K562 (cell line): ENCODE results near the gene LSS. TPM values are rescaled to one million over a fixed set of nuclear protein-coding genes. Genes with fewer than 3 reads are reported as not detected.
A peak's percentile ranks its signal among the peaks of the same experiment; 100 is the strongest.

Source experiments
- BDP1 ChIP-seq: IDR thresholded peaks from 3 replicates; pipeline ENCODE4 v1.6.1; 2011; ENCODE audit not compliant: insufficient read length, insufficient read depth
- CHAMP1 ChIP-seq: fragments of 450-650 bp; IDR thresholded peaks from 2 replicates; pipeline ENCODE4 v1.6.1; 2016; ENCODE audit warnings: mild to moderate bottlenecking
- CHD1 ChIP-seq: fragments of 200-600 bp; sonication (generic); IDR thresholded peaks from one replicate; pipeline ENCODE4 v1.6.1; 2012; ENCODE audit warnings: mild to moderate bottlenecking, moderate library complexity, low read length, inconsistent platforms
- ILK ChIP-seq: fragments of 450-650 bp; IDR thresholded peaks from 2 replicates; pipeline ENCODE4 v1.6.1; 2016; ENCODE audit warnings: missing genetic modification characterization, low read depth, mild to moderate bottlenecking, missing compliant biosample characterization, moderate library complexity, borderline replicate concordance
- TEAD1 ChIP-seq, 2 experiments: fragments of 450-650 bp in 1 of 2; sonication (generic) in 1 of 2; formaldehyde crosslinking; IDR thresholded peaks; 2 replicates each; pipeline versions ENCODE4 v1.4.0 to v1.8.0; 2020 to 2022; ENCODE audit warnings: mild to moderate bottlenecking in 2 of 2, missing genetic modification reagents in 1 of 2
- ZBTB40 ChIP-seq, 2 experiments: fragments of 450-650 bp in 1 of 2; sonication (generic) in 1 of 2; formaldehyde crosslinking in 1 of 2; IDR thresholded peaks; 2 replicates each; pipeline versions ENCODE4 v1.7.1 to v1.9.0; 2016 to 2022; ENCODE audit warnings: inconsistent platforms in 1 of 2, mild to moderate bottlenecking in 1 of 2, missing genetic modification reagents in 1 of 2
- ZNF324 ChIP-seq: fragments of 250-450 bp; sonication (Bioruptor Pico); IDR thresholded peaks from 2 replicates; pipeline ENCODE4 v1.4.0; 2020; ENCODE audit warnings: mild to moderate bottlenecking
- ZNF592 ChIP-seq: fragments of 450-650 bp; IDR thresholded peaks from 2 replicates; pipeline ENCODE4 v1.6.1; 2017; ENCODE audit warnings: antibody characterized with exemption, mild to moderate bottlenecking
- ZNF695 ChIP-seq: fragments of 450-650 bp; formaldehyde crosslinking; IDR thresholded peaks from 2 replicates; pipeline ENCODE4 v1.4.0; 2020; ENCODE audit warnings: mild to moderate bottlenecking, moderate library complexity
- polyA plus RNA-seq, 8 experiments: library from polyadenylated mRNA; depleted of rRNA in 4 of 8; stranded (reverse) in 5 of 8; unstranded in 3 of 8; fragments of >200 nt; fragmentation: Nextera tagmentation in 2 of 8; fragmentation: Illumina TruSeq in 1 of 8; extraction: Ambion mirVana in 2 of 8; extraction: Trizol in 1 of 8; gene quantifications; 2 replicates each; pipeline versions ENCODE4 v1.2.1 to v1.2.3, GENCODE V29; 2011 to 2014; ENCODE audit warnings: inconsistent platforms in 1 of 8, missing spikeins in 1 of 8
- total RNA-seq, 7 experiments: library from RNA; depleted of rRNA in 6 of 7; stranded (reverse); fragments of >200 nt in 6 of 7; fragmentation: Illumina TruSeq in 2 of 7; extraction: Trizol in 2 of 7; gene quantifications; 2 replicates each; pipeline versions ENCODE4 v1.2.1 to v1.2.3, GENCODE V29; 2011 to 2021; ENCODE audit warnings: low replicate concordance in 1 of 7

The LSS gene
- total and polyA plus RNA-seq, 9 of the 15 experiments (the other 6 are each of a cell fraction or from before 2014, with no cell fraction given), result 2.2 to 89.5 (median 37.4) TPM

- TF ChIP-seq ZBTB40 (IDR thresholded peaks at IDR 0.05), result peak; percentile 19; the same call in 1 of the 2 replicates
- no peak for TF ChIP-seq ZBTB40 (CRISPR knock-in tag; IDR thresholded peaks at IDR 0.05)
- TF ChIP-seq TEAD1 (CRISPR knock-in tag; IDR thresholded peaks at IDR 0.05), result 0 out of 4 replicates have a peak, but pooled peaks of 1 of the 2 experiments have one; percentile 29
- no peak for TF ChIP-seq ZNF695 (CRISPR knock-in tag)
- TF ChIP-seq BDP1, result no peak
- TF ChIP-seq CHAMP1, result no peak
- no peak for TF ChIP-seq CHD1
- TF ChIP-seq ZNF592, result 0 out of 2 replicates have a peak, but pooled peaks have one; percentile 44
- no peak for TF ChIP-seq ILK (tag)
- TF ChIP-seq ZNF324 (CRISPR knock-in tag), result no peak
These were observed 43.7 kb downstream of the LSS start (continued) for GRCh38 chr21:46184625-46185555.
